Measurements from ENCODE around the gene IGFLR1.
A peak's percentile ranks its signal among the peaks of the same experiment; 100 is the strongest.
"Not testable (repeated sequence)": the region's sequence is repeated elsewhere in the genome, so short reads cannot be mapped to it uniquely, and the experiment has no call there.

Gene IGFLR1

DNA sequence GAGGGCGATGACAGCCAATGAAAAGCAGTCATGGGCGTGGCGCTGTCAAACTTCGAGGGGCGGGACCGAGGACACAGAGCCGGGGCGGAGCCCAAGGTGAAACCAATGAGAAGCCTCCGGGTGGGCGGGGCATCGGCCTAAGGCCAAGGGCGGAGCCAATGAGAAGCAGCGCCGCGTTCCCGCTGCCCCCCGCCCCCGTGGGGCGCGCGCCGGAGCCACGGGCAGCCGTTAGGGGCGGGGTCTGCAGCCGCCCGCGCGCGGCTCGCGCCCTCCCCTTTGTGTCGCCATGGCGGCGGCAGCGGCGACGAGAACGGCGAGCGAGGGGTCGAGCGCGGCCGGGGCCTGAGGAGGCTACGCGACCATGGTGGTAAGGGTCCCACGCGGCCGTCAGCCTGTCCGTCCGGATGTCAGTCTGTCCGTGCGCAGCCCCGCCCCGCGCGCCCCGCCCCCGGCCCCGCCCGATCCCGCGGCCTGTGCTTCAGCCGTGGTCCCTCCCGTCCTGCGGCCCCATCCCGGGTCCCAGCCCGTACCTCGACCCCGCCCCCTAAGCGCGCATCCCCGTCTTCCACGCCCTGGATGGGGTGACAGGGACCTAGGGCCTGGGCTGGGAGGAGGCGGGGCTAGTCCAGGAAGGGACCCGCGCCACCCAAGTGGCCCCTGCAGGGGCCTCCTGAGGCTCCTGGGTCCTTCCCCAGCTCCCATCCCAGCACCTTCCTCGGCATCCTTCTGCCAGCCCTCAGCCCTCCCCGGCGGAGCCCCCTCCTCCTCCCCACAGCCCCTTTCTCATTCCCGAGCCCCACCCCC lies 33.2 kb upstream of the IGFLR1 start, which contains the start of gene ARHGAP33:
ARHGAP33 (plus strand) TSS at position 267 of the 804 bp plus-strand sequence; CDS start at position 362, 95 bp downstream.
- Histone ChIP-seq H3K27me3 (ENCODE audit: control insufficient read depth, insufficient read depth, low read length) (peaks cover 9% of the 10 kb centered on the region), H3K27ac (ENCODE audit: low read depth, low read length) (no peak within 1 kb of the TSS), H3K4me1 (ENCODE audit: control insufficient read depth, insufficient read depth, low read length) (peaks cover 17% of the 10 kb centered on the region), H3K9me3 (ENCODE audit: control insufficient read depth, insufficient read depth, low read length) (no peaks in the 10 kb centered on the region), H3K4me3 (ENCODE audit: low read depth, low read length) (peak within 1 kb of the TSS; percentile 81), H3K9ac (ENCODE audit: low read depth, low read length) (no peak within 1 kb of the TSS), H3K36me3 (ENCODE audit: control insufficient read depth, insufficient read depth, low read length) (no peaks in the 10 kb centered on the region)

DNA sequence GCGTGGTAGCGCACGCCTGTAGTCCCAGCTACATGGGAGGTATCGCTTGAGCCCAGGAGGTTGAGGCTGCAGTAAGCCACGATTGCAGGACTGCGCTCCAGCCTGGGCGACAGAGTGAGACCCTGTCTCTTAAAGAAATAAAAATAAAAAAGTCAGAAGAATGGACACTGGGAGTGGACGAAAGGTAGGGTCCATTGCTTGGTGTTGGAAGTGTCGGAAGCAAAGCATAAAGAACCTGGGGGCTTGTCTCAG lies 32.7 kb upstream of the IGFLR1 start:
- H3K4me3 ChIP-seq (ENCODE audit: low read depth, low read length), result peak overlapping the region; percentile 81; the same call in 1 of the 2 replicates
- H3K27ac ChIP-seq (ENCODE audit: low read depth, low read length), result no peak overlapping the region
- peaks cover 17% of the 10 kb centered on the region for H3K4me1 ChIP-seq (ENCODE audit: control insufficient read depth, insufficient read depth, low read length)
- peaks cover 9% of the 10 kb centered on the region for H3K27me3 ChIP-seq (ENCODE audit: control insufficient read depth, insufficient read depth, low read length)
- H3K36me3 ChIP-seq (ENCODE audit: control insufficient read depth, insufficient read depth, low read length), result no peaks in the 10 kb centered on the region
- H3K9me3 ChIP-seq (ENCODE audit: control insufficient read depth, insufficient read depth, low read length), result no peaks in the 10 kb centered on the region
- H3K9ac ChIP-seq (ENCODE audit: low read depth, low read length), result no peak overlapping the region

DNA sequence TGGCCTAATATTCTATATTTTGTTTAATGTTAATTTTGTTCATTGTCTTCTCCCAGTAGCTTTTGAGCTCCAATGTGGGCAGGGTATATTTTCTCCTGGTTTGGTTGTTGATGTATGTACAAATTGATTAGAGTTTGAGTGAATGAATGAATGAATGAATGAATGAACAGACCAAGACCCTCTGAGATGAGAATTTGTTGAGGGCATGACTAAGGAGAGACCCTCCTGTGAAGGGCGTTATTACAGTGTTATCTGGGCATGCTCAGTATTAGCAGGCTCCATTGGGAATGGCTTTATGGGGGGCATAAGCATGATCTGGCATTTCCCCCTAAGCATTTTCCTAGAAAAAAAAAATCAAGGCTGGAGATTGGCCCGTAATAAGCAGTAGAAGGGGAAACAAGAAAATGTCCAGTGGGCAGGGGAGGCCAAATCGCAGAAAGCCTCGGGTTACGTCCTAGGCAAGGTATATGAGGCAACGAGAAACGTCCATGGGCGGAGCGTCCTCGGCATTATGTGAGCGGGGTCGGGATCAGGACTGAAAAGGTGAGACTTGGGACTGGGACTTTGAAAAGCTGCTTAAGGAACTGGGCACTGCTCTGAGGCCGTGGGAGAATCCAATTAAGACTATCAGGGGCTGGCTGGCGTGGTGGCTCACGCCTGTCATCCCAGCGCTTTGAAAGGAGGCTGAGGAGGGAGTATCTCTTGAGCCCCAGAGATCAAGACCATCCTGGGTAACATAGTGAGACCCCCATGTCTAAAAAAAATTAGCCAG lies 32.2 kb upstream of the IGFLR1 start:
- Histone ChIP-seq H3K27me3 (ENCODE audit: control insufficient read depth, insufficient read depth, low read length) (peaks cover 9% of the 10 kb centered on the region), H3K4me1 (ENCODE audit: control insufficient read depth, insufficient read depth, low read length) (peaks cover 17% of the 10 kb centered on the region), H3K4me3 (ENCODE audit: low read depth, low read length) (no peak overlapping the region), H3K9ac (ENCODE audit: low read depth, low read length) (no peak overlapping the region), H3K36me3 (ENCODE audit: control insufficient read depth, insufficient read depth, low read length) (no peaks in the 10 kb centered on the region), H3K27ac (ENCODE audit: low read depth, low read length) (no peak overlapping the region), H3K9me3 (ENCODE audit: control insufficient read depth, insufficient read depth, low read length) (no peaks in the 10 kb centered on the region)

DNA sequence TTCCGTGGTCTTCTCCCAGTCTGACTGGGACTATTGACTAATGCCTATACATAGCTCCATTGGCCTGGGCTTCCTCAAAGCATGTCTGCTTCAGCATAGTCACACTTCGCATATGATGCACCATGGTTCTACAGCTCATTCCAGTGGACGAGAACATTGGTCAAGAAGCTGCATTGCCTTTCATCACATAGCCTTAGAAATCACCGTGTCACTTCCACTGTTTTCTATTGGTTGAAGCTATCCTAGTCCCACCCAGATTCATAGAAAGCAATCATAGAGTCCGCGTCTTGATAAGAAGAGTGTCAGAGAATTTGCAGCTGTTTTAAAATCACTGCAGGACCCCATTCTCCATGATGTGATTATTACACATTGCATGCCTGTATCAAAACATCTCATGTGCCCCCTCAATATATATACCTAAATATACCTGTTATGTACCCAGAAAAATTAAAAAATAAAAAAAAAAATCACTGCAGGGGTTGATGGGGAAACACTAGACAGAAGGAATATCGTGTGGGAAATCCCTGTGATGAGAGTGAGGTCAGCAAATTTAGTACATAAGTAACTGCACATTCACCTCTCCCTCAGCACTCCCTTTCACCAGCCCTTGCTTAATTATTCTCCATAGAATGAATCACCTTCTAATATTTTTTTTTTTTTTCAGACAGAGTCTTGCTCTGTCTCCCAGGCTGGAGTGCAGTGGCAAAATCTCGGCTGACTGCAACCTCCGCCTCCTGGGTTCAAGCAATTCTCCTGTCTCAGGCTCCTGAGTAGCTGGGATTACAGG lies 31.0 kb upstream of the IGFLR1 start:
- Histone ChIP-seq H3K27ac (ENCODE audit: low read depth, low read length) (no peak overlapping the region), H3K4me1 (ENCODE audit: control insufficient read depth, insufficient read depth, low read length) (peaks cover 17% of the 10 kb centered on the region), H3K9me3 (ENCODE audit: control insufficient read depth, insufficient read depth, low read length) (no peaks in the 10 kb centered on the region), H3K27me3 (ENCODE audit: control insufficient read depth, insufficient read depth, low read length) (peaks cover 9% of the 10 kb centered on the region), H3K9ac (ENCODE audit: low read depth, low read length) (no peak overlapping the region), H3K4me3 (ENCODE audit: low read depth, low read length) (no peak overlapping the region), H3K36me3 (ENCODE audit: control insufficient read depth, insufficient read depth, low read length) (peaks cover 5% of the 10 kb centered on the region; the same call in 1 of the 2 replicates)

DNA sequence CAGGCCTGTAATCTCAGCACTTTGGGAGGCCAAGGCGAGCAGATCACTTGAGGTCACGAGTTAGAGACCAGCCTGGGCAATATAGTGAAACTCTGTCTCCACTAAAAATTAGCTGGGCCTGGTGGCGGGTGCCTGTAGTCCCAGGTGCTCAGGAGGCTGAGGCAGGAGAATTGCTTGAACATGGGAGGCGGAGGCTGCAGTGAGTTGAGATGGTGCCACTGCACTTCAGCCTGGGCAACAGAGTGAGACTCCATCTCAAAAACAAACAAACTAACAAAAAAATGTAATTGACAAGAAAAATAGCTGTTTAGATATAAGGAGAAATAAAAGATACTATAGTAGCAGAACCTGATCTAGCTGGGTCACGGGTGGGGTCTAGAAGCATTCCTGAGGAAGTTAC lies 30.1 kb upstream of the IGFLR1 start:
- not testable (repeated sequence) for H3K36me3 ChIP-seq (ENCODE audit: control insufficient read depth, insufficient read depth, low read length); H3K27ac ChIP-seq (ENCODE audit: low read depth, low read length); H3K9ac ChIP-seq (ENCODE audit: low read depth, low read length); H3K4me3 ChIP-seq (ENCODE audit: low read depth, low read length); H3K9me3 ChIP-seq (ENCODE audit: control insufficient read depth, insufficient read depth, low read length); H3K27me3 ChIP-seq (ENCODE audit: control insufficient read depth, insufficient read depth, low read length)
- peaks cover 13% of the 10 kb centered on the region for H3K4me1 ChIP-seq (ENCODE audit: control insufficient read depth, insufficient read depth, low read length)

DNA sequence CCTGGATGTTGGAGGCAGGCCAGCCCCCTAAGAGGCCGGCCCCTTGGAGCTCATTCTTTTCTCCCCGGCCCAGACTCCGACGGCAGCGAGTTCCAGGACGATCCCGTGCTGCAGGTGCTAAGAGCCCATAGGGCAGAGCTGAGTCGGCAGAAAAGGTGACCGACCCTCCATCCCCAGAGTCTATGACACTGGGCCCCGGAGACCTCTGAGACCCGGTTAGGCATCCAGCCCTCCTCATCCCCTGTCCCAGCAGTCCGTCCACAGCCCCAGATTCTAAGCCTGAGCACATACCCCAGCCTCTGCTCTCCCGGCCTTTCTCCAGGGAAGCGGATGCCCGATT lies 25.8 kb upstream of the IGFLR1 start:
- Histone ChIP-seq H3K36me3 (ENCODE audit: control insufficient read depth, insufficient read depth, low read length) (peaks cover 19% of the 10 kb centered on the region), H3K27me3 (ENCODE audit: control insufficient read depth, insufficient read depth, low read length) (no peaks in the 10 kb centered on the region), H3K27ac (ENCODE audit: low read depth, low read length) (no peak overlapping the region), H3K9me3 (ENCODE audit: control insufficient read depth, insufficient read depth, low read length) (no peaks in the 10 kb centered on the region), H3K9ac (ENCODE audit: low read depth, low read length) (no peak overlapping the region), H3K4me3 (ENCODE audit: low read depth, low read length) (no peak overlapping the region), H3K4me1 (ENCODE audit: control insufficient read depth, insufficient read depth, low read length) (no peaks in the 10 kb centered on the region; the same call in 1 of the 2 replicates)

DNA sequence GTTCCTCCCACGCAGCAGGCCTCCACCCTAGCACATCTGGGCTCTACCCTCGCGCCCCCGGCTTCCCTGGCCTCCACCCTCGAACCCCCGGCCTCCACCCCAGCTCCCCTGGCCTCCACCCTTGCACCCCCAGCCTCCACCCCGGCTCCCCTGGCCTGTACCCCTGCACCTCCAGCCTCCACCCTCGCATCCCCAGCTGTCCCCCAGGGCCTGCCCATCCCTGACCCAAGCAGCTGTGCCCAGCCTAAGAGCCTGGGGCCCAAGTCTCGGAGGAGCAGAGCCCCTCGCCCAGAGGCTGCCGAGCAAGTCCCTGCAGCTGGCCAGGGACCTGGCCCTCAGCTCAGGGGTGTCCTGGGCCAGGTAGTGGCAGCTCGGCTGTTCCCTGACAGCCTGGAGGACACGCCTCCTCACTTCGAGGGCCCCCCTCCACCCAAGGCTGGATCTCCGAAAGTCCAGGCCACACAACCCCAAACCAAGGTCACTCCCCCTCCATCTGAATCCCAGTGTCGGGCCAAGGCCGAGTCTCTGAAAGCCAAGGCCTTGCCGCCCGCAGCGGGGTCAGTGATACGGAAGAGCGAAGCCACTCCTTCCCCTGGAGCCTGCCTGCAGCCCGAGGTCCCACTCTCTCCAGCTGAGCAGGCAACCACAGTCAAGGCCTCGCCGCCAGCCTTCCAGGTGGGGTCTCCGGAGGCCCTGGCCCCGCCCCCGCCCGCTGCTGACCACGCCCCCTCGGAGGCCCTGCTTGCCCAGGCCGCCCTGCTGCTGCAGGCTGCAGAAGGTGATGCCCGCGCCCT lies 25.2 kb upstream of the IGFLR1 start:
- no peaks in the 10 kb centered on the region for H3K9me3 ChIP-seq (ENCODE audit: control insufficient read depth, insufficient read depth, low read length)
- H3K4me1 ChIP-seq (ENCODE audit: control insufficient read depth, insufficient read depth, low read length), result no peaks in the 10 kb centered on the region; the same call in 1 of the 2 replicates
- no peak overlapping the region for H3K9ac ChIP-seq (ENCODE audit: low read depth, low read length)
- no peaks in the 10 kb centered on the region for H3K27me3 ChIP-seq (ENCODE audit: control insufficient read depth, insufficient read depth, low read length)
- no peak overlapping the region for H3K4me3 ChIP-seq (ENCODE audit: low read depth, low read length)
- H3K36me3 ChIP-seq (ENCODE audit: control insufficient read depth, insufficient read depth, low read length), result peaks cover 20% of the 10 kb centered on the region
- no peak overlapping the region for H3K27ac ChIP-seq (ENCODE audit: low read depth, low read length)

DNA sequence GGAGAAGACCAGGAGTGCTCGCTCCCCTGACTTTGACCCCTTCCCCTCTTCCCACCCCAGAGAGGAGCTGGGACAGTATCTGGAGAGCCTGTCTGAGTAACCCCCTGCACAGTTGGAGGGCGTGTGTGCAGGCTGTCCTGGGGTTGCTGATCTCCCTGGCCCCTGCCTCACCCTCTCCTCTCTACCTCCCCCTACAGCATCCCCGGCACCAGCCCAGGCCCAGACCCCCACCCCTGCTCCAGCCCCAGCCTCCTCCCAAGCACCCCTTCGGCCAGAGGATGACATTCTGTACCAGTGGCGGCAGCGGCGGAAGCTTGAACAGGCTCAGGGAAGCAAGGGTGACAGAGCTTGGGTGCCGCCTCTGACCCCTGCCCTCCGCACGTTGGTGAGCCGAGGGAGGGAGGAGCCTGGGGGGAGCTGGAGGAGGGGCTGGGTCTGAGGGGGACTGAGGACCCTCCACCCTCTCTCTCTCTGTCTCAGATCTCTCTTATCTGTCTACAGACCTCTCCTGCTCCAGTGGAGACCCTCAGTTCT lies 24.4 kb upstream of the IGFLR1 start:
- Histone ChIP-seq H3K9ac (ENCODE audit: low read depth, low read length) (no peak overlapping the region), H3K4me3 (ENCODE audit: low read depth, low read length) (no peak overlapping the region), H3K27me3 (ENCODE audit: control insufficient read depth, insufficient read depth, low read length) (no peaks in the 10 kb centered on the region), H3K4me1 (ENCODE audit: control insufficient read depth, insufficient read depth, low read length) (no peaks in the 10 kb centered on the region; the same call in 1 of the 2 replicates), H3K27ac (ENCODE audit: low read depth, low read length) (no peak overlapping the region), H3K9me3 (ENCODE audit: control insufficient read depth, insufficient read depth, low read length) (no peaks in the 10 kb centered on the region), H3K36me3 (ENCODE audit: control insufficient read depth, insufficient read depth, low read length) (peaks cover 29% of the 10 kb centered on the region)

DNA sequence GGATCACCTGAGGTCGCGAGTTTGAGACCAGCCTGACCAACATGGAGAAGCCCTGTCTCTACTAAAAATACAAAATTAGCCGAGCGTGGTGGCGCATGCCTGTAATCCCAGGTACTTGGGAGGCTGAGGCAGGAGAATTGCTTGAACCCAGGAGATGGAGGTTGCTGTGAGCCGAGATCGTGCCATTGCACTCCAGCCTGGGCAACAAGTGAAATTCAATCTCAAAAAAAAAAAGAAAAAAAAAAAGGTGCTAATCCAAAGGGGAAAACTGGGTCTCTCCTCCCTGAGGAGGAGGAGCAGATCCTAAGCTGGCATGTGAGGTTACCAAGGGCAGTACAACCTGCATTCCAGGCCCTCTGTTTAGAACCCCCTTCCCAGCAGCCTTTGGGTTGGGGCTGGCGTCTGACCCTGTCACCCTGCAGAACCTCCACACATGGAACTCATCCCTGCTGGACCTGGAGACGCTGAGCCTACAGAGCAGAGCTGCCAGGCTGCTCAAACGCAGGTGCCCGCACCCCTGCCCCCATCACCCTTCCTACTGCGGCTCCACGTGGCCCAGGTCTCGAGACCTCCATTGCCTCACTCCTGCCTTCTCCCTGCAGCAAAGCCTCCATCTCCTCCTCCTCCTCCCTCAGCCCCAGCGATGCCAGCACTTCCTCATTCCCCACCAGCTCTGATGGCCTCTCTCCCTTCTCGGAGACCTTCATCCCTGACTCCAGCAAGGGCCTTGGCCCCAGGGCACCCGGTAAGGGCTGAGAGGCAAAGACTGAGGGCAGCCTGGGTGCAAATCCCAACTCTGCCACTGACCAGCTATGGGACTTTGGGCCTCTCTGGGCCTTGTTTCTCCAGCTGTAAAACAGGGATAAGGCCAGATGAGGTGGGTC lies 22.4 kb upstream of the IGFLR1 start:
- Histone ChIP-seq H3K36me3 (ENCODE audit: control insufficient read depth, insufficient read depth, low read length) (peaks cover 41% of the 10 kb centered on the region), H3K4me1 (ENCODE audit: control insufficient read depth, insufficient read depth, low read length) (no peaks in the 10 kb centered on the region; the same call in 1 of the 2 replicates), H3K9me3 (ENCODE audit: control insufficient read depth, insufficient read depth, low read length) (no peaks in the 10 kb centered on the region), H3K9ac (ENCODE audit: low read depth, low read length) (no peak overlapping the region), H3K27me3 (ENCODE audit: control insufficient read depth, insufficient read depth, low read length) (no peaks in the 10 kb centered on the region), H3K4me3 (ENCODE audit: low read depth, low read length) (no peak overlapping the region), H3K27ac (ENCODE audit: low read depth, low read length) (no peak overlapping the region)

Measured in HUES48 (cell line).